Cardiac fibroblast (primary cell): ENCODE measurements around the gene PLCB3.

Experiments used
- DNase-seq, 2 donors: peaks; one replicate each; pipeline versions ENCODE4 v3.0.0 to v3.0.0-alpha.2; 2010; ENCODE audit warnings: low read depth in 2 of 2
- H3K4me3 ChIP-seq, 2 donors: replicated peaks in 1 of 2; 1 replicate in 1 of 2; 2 replicates in 1 of 2; pipeline ENCODE4 v1.5.1; 2011; ENCODE audit warnings: low read depth in 2 of 2, low read length in 2 of 2, mild to moderate bottlenecking in 2 of 2, moderate library complexity in 1 of 2
- CTCF ChIP-seq: IDR thresholded peaks from one replicate; pipeline ENCODE4 v1.5.1; 2011; ENCODE audit warnings: low read depth, mild to moderate bottlenecking, low read length, inconsistent platforms

The PLCB3 gene

DNA sequence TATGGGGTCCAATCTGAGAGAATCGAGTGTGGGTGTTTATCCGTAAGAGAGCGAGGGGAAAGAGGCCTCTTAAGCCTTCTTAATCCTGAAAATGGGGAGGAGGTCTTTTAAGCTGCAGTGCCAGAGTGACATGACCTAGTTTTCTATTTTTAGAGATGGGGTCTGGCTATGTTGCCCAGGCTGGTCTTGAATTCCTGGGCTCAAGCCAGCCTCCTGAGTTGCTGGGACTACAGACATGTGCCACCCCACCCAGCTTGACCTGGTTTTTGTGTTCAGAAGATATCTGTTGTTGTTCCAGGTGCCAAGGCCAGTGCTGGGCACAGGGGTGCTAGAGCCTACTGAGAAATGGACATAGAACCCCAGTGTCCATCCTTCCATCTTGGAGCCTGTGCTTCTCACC is 31.8 kb downstream of the PLCB3 start:
- H3K4me3 ChIP-seq, result peak overlapping the region in 1 of 2 donors; percentile 4
- TF ChIP-seq CTCF, result no peak

DNA sequence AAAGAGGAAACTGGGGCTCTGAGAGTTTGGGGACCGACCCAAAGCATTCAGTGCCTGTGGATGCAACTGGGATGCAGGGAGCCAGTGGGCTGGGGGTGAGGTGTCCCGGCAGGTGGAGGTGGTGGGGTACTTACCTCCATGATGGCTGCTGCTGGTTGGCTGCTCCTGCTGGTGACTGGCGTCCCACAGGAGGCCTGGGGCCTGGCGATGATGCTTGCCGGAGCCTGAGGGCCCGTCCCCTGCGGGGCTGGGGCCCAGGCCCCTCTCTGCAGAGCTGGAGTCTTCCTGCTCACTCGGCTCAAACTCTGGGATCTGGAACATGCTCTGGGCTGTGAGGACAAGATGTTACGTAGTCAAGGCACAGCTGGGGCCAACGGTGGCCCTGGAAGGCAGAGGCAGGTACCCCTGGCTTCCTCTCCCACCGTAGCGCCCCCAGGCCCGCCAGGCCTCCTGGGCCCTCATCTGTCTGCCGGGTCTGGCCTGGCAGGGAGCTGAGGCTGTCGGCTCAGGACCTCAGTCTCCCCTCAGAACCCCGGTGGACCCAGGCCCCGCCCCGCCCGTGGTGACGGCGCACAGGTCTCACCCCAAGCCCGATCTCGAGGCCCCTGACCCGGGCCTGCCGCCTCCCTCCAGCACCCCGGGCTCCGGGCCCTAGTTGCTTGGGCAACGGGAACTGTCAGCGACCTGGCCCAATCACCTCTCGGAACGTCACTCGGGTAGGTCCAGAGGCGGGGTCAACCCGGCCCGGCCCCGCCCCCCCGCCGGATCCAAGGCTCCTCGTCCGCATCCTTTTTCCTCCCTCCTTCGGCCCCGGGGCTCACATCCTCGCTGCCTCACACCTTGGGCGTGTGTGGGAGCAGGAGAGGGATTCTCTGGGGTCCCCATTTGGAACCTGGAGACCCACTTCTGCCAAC is 33.0 kb downstream of the PLCB3 start, which contains the start of gene BAD:
BAD (minus strand) TSS at position 618 of the 914 bp plus-strand sequence; CDS start at position 321, 297 bp downstream.
- peak; percentile 93 to 94 for DNase-seq
- no peak for TF ChIP-seq CTCF
- peak within 1 kb of the TSS; percentile 76 to 80 for H3K4me3 ChIP-seq

More for the DNA sequence above, 31.8 kb downstream of the PLCB3 start:
- DNase-seq, result no peak

- DNase-seq, result peak; percentile 71 to 73
- no peak for TF ChIP-seq CTCF
- peak within 1 kb of the TSS; percentile 76 to 80 for H3K4me3 ChIP-seq
These were observed 33.9 kb downstream of the PLCB3 start, which contains the start of gene GPR137 for GRCh38 chr11:64284962-64285884. TSS of gene GPR137 (plus strand) at chr11:64285848. CDS start at chr11:64286525, 677 bp downstream.

GRCh38 chr11:64285885-64286800 is 34.8 kb downstream of the PLCB3 start:
- no peak for DNase-seq
- H3K4me3 ChIP-seq, result peak overlapping the region; percentile 68 to 80
- TF ChIP-seq CTCF, result no peak

GRCh38 chr11:64286801-64287159 is 35.5 kb downstream of the PLCB3 start:
- TF ChIP-seq CTCF, result no peak
- DNase-seq, result no peak
- H3K4me3 ChIP-seq, result no peak overlapping the region
